CD4-positive, alpha-beta T cell (primary cell): ENCODE measurements around the gene CCDC137. TPM values are rescaled to one million over a fixed set of nuclear protein-coding genes. Genes with fewer than 3 reads are reported as not detected.

Experiments
- ATAC-seq: fragments of 200-7000 bp; cut with Tn5 transposase; one replicate; pipeline ENCODE4 v1.10.0; 2022; ENCODE audit warnings: mild to moderate bottlenecking; ENCODE audit not compliant: poor library complexity
- CTCF ChIA-PET: fragments of 350-600 bp; sonication (Branson Sonifier 250); formaldehyde crosslinking; loops from one replicate; lab custom pipeline; 2021; ENCODE audit warnings: antibody characterized with exemption, inconsistent platforms; lab: Charles Lee
- POLR2A ChIA-PET: fragments of 350-600 bp; sonication (Branson Sonifier 250); formaldehyde crosslinking; loops from one replicate; lab custom pipeline; 2021; ENCODE audit warnings: antibody characterized with exemption, inconsistent platforms; lab: Charles Lee
- DNase-seq, 14 experiments: peaks; one replicate each; pipeline ENCODE4 v3.0.0-alpha.2; 2013 to 2020; ENCODE audit warnings: mixed read lengths in 2 of 14
- H3K27ac ChIP-seq, 2 donors: one replicate each; pipeline versions ENCODE4 v1.5.1 to v1.7.0; 2013; ENCODE audit warnings: low read length in 2 of 2, low read depth in 1 of 2, mild to moderate bottlenecking in 1 of 2
- H3K27me3 ChIP-seq, 2 experiments: 1 replicate in 1 of 2; 2 replicates in 1 of 2; pipeline versions ENCODE4 v1.6.1 to v1.7.0; 2013; ENCODE audit warnings: low read length in 2 of 2, control low read depth in 1 of 2, mild to moderate bottlenecking in 1 of 2, moderate library complexity in 1 of 2; ENCODE audit not compliant: insufficient read depth in 2 of 2, control insufficient read depth in 1 of 2
- H3K36me3 ChIP-seq: one replicate; pipeline ENCODE4 v1.6.1; 2013; ENCODE audit warnings: low read length, control low read depth; ENCODE audit not compliant: insufficient read depth
- H3K4me1 ChIP-seq: one replicate; pipeline ENCODE4 v1.6.1; 2013; ENCODE audit warnings: low read length, control low read depth; ENCODE audit not compliant: insufficient read depth
- H3K4me3 ChIP-seq: one replicate; pipeline ENCODE4 v1.5.1; 2013; ENCODE audit warnings: mild to moderate bottlenecking, low read length, moderate library complexity
- H3K9me3 ChIP-seq, 2 experiments: 1 replicate in 1 of 2; 2 replicates in 1 of 2; pipeline versions ENCODE4 v1.6.1 to v1.7.0; 2013; ENCODE audit warnings: low read length in 2 of 2, mild to moderate bottlenecking in 2 of 2, control low read depth in 1 of 2, moderate library complexity in 1 of 2; ENCODE audit not compliant: control insufficient read depth in 1 of 2, insufficient read depth in 1 of 2
- H3K27ac Mint-ChIP-seq: one replicate; pipeline ENCODE4 v1.8.0; 2020; ENCODE audit warnings: mixed read lengths
- H3K27me3 Mint-ChIP-seq: one replicate; pipeline ENCODE4 v1.8.0; 2021; ENCODE audit warnings: mixed read lengths
- H3K36me3 Mint-ChIP-seq: one replicate; pipeline ENCODE4 v1.8.0; 2021; ENCODE audit warnings: low read depth, mixed read lengths
- H3K4me1 Mint-ChIP-seq: one replicate; pipeline ENCODE4 v1.8.0; 2021; ENCODE audit warnings: low read depth, mixed read lengths
- H3K4me3 Mint-ChIP-seq: one replicate; pipeline ENCODE4 v1.8.0; 2020; ENCODE audit warnings: mild to moderate bottlenecking, mixed read lengths
- H3K9me3 Mint-ChIP-seq: one replicate; pipeline ENCODE4 v1.8.0; 2020; ENCODE audit warnings: mixed read lengths
- CTCF ChIP-seq: fragments of 200-600 bp; IDR thresholded peaks from one replicate; pipeline ENCODE4 v1.8.0; 2022; ENCODE audit warnings: antibody characterized with exemption, mild to moderate bottlenecking
- intact Hi-C, 2 experiments: fragments of 100-400 bp; cut with DNase I in 1 of 2; cut with micrococcal nuclease in 1 of 2; formaldehyde crosslinking; loops; one replicate each; pipeline versions ENCODE4 v1.15.1 to v1.9.0; 2023 to 2025; cut with DNase I, micrococcal nuclease
- total RNA-seq, 174 experiments: library from RNA in 2 of 174; stranded (reverse) in 2 of 174; gene quantifications; one replicate each; pipeline ENCODE4 v1.2.3 and lab custom pipeline; 2021 to 2026

CCDC137 gene
- total RNA-seq, 2 experiments from 2014 or later: 20.8 to 21.7 TPM

- H3K4me1 ChIP-seq: peaks cover 37% of the 10 kb centered on the region
- H3K9me3 ChIP-seq: no peaks in the 10 kb centered on the region
- CTCF ChIA-PET: no interaction called here
- TF ChIP-seq CTCF: no peak
- H3K27ac ChIP-seq: no peak overlapping the region
- Mint-ChIP-seq H3K27me3 (no peaks in the 10 kb centered on the region), H3K27ac (peak overlapping the region; percentile 86), H3K4me3 (peak overlapping the region; percentile 97), H3K4me1 (peaks cover 22% of the 10 kb centered on the region), H3K9me3 (no peaks in the 10 kb centered on the region), H3K36me3 (peaks cover 14% of the 10 kb centered on the region)
- no peaks in the 10 kb centered on the region for H3K27me3 ChIP-seq
- no peaks in the 10 kb centered on the region for H3K36me3 ChIP-seq
- DNase-seq (no peak), ATAC-seq (no peak)
- POLR2A ChIA-PET: no interaction called here
- H3K4me3 ChIP-seq: no peak overlapping the region
- intact Hi-C loops: no loop called here
Observed at GRCh38 chr17:81635431-81635830, 31.1 kb upstream of the CCDC137 start.

- H3K9me3 ChIP-seq: no peaks in the 10 kb centered on the region
- H3K9me3 Mint-ChIP-seq: no peaks in the 10 kb centered on the region
- peaks cover 22% of the 10 kb centered on the region for H3K4me1 Mint-ChIP-seq
- DNase-seq (peak in 1 of 14 experiments; percentile 22), ATAC-seq (no peak)
- no peaks in the 10 kb centered on the region for H3K36me3 ChIP-seq
- POLR2A ChIA-PET: interaction anchor here (1.6 kb wide), 1 partner anchor 31 kb away, joined by 11 read pairs; the partner anchor contains the start of genes CCDC137 and OXLD1
- peak overlapping the region in 1 of 2 donors; percentile 23 for H3K27ac ChIP-seq
- H3K4me1 ChIP-seq: peaks cover 37% of the 10 kb centered on the region
- no peaks in the 10 kb centered on the region for H3K27me3 Mint-ChIP-seq
- H3K27ac Mint-ChIP-seq: peak overlapping the region; percentile 86
- H3K27me3 ChIP-seq: no peaks in the 10 kb centered on the region
- peak overlapping the region; percentile 97 for H3K4me3 Mint-ChIP-seq
- peaks cover 14% of the 10 kb centered on the region for H3K36me3 Mint-ChIP-seq
- intact Hi-C loops: loop anchor here (2.0 kb wide), 3 partner anchors 31 to 75 kb away; partner anchors contain the start of genes CCDC137 (in 1 of the 2), MRPL12 (in 1 of the 2) and OXLD1 (in 1 of the 2)
- TF ChIP-seq CTCF: no peak
- H3K4me3 ChIP-seq: peak overlapping the region; percentile 94
- CTCF ChIA-PET: no interaction called here
Observed at GRCh38 chr17:81635973-81636504, 30.5 kb upstream of the CCDC137 start.

GRCh38 chr17:81636505-81637288, 29.8 kb upstream of the CCDC137 start, which contains the start of the genes NPLOC4 and TSPAN10:
Gene NPLOC4 (minus strand): TSS chr17:81637112. CDS start chr17:81636930, 182 bp downstream.
Gene TSPAN10 (plus strand): TSS chr17:81637196. CDS start chr17:81642413, 5,217 bp downstream.
- DNase-seq (peak; percentile 58 to 93 (median 79)), ATAC-seq (peak; percentile 89)
- H3K4me3 ChIP-seq: peak within 1 kb of the TSS; percentile 94
- TF ChIP-seq CTCF: no peak
- intact Hi-C loops: loop anchor here (1.0 to 2.0 kb wide), 5 partner anchors 30 to 74 kb away; partner anchors contain the start of genes CCDC137 (in 2 of the 2), OXLD1 (in 2 of the 2), ARL16 (in 1 of the 2) and MRPL12 (in 1 of the 2)
- CTCF ChIA-PET: no interaction called here
- Mint-ChIP-seq H3K36me3 (peaks cover 9% of the 10 kb centered on the region), H3K27me3 (no peaks in the 10 kb centered on the region), H3K4me3 (peak within 1 kb of the TSS; percentile 97), H3K9me3 (no peaks in the 10 kb centered on the region), H3K27ac (peak within 1 kb of the TSS; percentile 86), H3K4me1 (peaks cover 18% of the 10 kb centered on the region)
- POLR2A ChIA-PET: interaction anchor here (1.0 to 1.6 kb wide), 4 partner anchors 27 to 66 kb away, joined by 4 to 11 read pairs (median 7); partner anchors contain the start of genes ARL16, CCDC137, HGS and MRPL12
- H3K36me3 ChIP-seq: no peaks in the 10 kb centered on the region
- peaks cover 37% of the 10 kb centered on the region for H3K4me1 ChIP-seq
- H3K27ac ChIP-seq: peak within 1 kb of the TSS; percentile 23 to 29
- no peaks in the 10 kb centered on the region for H3K27me3 ChIP-seq
- no peaks in the 10 kb centered on the region for H3K9me3 ChIP-seq
